HepG2 (cell line): ENCODE data around the gene COASY. TPM values are rescaled to one million over a fixed set of nuclear protein-coding genes. Genes with fewer than 3 reads are reported as not detected.

Source experiments
- GABPB1 ChIP-seq: IDR thresholded peaks from 2 replicates; pipeline ENCODE4 v1.6.1; 2016; ENCODE audit warnings: mild to moderate bottlenecking, missing genetic modification reagents, moderate library complexity, missing compliant biosample characterization
- HCFC1 ChIP-seq: fragments of 150-350 bp; IDR thresholded peaks from 2 replicates; pipeline ENCODE4 v1.6.1; 2014; ENCODE audit warnings: low read depth, low read length
- HES4 ChIP-seq: sonication (generic); formaldehyde crosslinking; IDR thresholded peaks from 2 replicates; pipeline ENCODE4 v1.9.0; 2021; ENCODE audit warnings: mild to moderate bottlenecking, missing genetic modification reagents, borderline replicate concordance
- HMGA1 ChIP-seq: sonication (generic); formaldehyde crosslinking; conservative IDR thresholded peaks from 2 replicates; pipeline ENCODE4 v1.4.0; 2020; ENCODE audit warnings: missing genetic modification reagents
- HOXA3 ChIP-seq: sonication (generic); formaldehyde crosslinking; IDR thresholded peaks from 2 replicates; pipeline ENCODE4 v1.5.0; 2020; ENCODE audit warnings: missing genetic modification reagents
- JARID2 ChIP-seq: sonication (generic); formaldehyde crosslinking; IDR thresholded peaks from 2 replicates; pipeline ENCODE4 v1.8.1; 2023; ENCODE audit warnings: missing genetic modification reagents, inconsistent platforms; ENCODE audit not compliant: insufficient replicate concordance
- KAT8 ChIP-seq: IDR thresholded peaks from 2 replicates; pipeline ENCODE4 v1.6.1; 2016; ENCODE audit warnings: missing genetic modification reagents, missing compliant biosample characterization
- KLF13 ChIP-seq: sonication (generic); formaldehyde crosslinking; IDR thresholded peaks from 2 replicates; pipeline ENCODE4 v1.4.0; 2020; ENCODE audit warnings: mild to moderate bottlenecking, missing genetic modification reagents
- MED1 ChIP-seq: sonication (generic); formaldehyde crosslinking; IDR thresholded peaks from 2 replicates; pipeline ENCODE4 v1.4.0; 2020; ENCODE audit warnings: missing genetic modification reagents
- POLR2A ChIP-seq, 2 experiments: IDR thresholded peaks; 2 replicates each; pipeline ENCODE4 v1.6.1; 2011; ENCODE audit warnings: low read depth in 2 of 2, low read length in 2 of 2, mild to moderate bottlenecking in 1 of 2, moderate library complexity in 1 of 2; ENCODE audit not compliant: insufficient read depth in 1 of 2
- POLR2G ChIP-seq: fragments of 200-400 bp; formaldehyde crosslinking; IDR thresholded peaks from 2 replicates; pipeline ENCODE4 v1.6.1; 2018; ENCODE audit warnings: mild to moderate bottlenecking, low read depth, low read length, moderate library complexity
- PRPF4 ChIP-seq: fragments of 200-400 bp; formaldehyde crosslinking; IDR thresholded peaks from 2 replicates; pipeline ENCODE4 v1.6.1; 2016; ENCODE audit warnings: low read length, low read depth; ENCODE audit not compliant: poor library complexity, severe bottlenecking
- RBFOX2 ChIP-seq: fragments of 200-400 bp; formaldehyde crosslinking; IDR thresholded peaks from 2 replicates; pipeline ENCODE4 v1.6.1; 2017; ENCODE audit warnings: low read depth, mild to moderate bottlenecking, low read length
- REXO4 ChIP-seq: sonication (generic); formaldehyde crosslinking; IDR thresholded peaks from 2 replicates; pipeline ENCODE4 v1.8.0; 2022; ENCODE audit warnings: missing genetic modification reagents, mild to moderate bottlenecking, borderline replicate concordance
- SKIL ChIP-seq: sonication (generic); formaldehyde crosslinking; IDR thresholded peaks from 2 replicates; pipeline ENCODE4 v1.8.0; 2022; ENCODE audit warnings: missing genetic modification reagents, mild to moderate bottlenecking, moderate library complexity, borderline replicate concordance
- SP2 ChIP-seq: sonication (generic); formaldehyde crosslinking; IDR thresholded peaks from 2 replicates; pipeline ENCODE4 v1.5.1; 2020; ENCODE audit warnings: mild to moderate bottlenecking, missing genetic modification reagents
- TCF7 ChIP-seq: sonication (generic); IDR thresholded peaks from 2 replicates; pipeline ENCODE4 v1.6.1; 2016; ENCODE audit warnings: antibody characterized with exemption, low read depth
- TRAFD1 ChIP-seq: sonication (generic); formaldehyde crosslinking; IDR thresholded peaks from 2 replicates; pipeline ENCODE4 v1.5.1; 2020; ENCODE audit warnings: missing genetic modification reagents, mild to moderate bottlenecking, borderline replicate concordance
- ZEB1 ChIP-seq: IDR thresholded peaks from 2 replicates; pipeline ENCODE4 v1.6.1; 2012; ENCODE audit warnings: mild to moderate bottlenecking, low read depth, inconsistent platforms; ENCODE audit not compliant: insufficient replicate concordance
- ZFX ChIP-seq: sonication (generic); formaldehyde crosslinking; IDR thresholded peaks from 2 replicates; pipeline ENCODE4 v1.4.0; 2020; ENCODE audit warnings: mild to moderate bottlenecking, low read depth, missing genetic modification reagents, moderate library complexity
- ZNF224 ChIP-seq: sonication (generic); formaldehyde crosslinking; IDR thresholded peaks from 2 replicates; pipeline ENCODE4 v1.5.0; 2020; ENCODE audit warnings: mild to moderate bottlenecking, missing genetic modification reagents
- ZNF225 ChIP-seq: sonication (generic); formaldehyde crosslinking; IDR thresholded peaks from 2 replicates; pipeline ENCODE4 v1.4.0; 2020; ENCODE audit warnings: mild to moderate bottlenecking, missing genetic modification reagents
- ZNF367 ChIP-seq: sonication (generic); formaldehyde crosslinking; IDR thresholded peaks from 2 replicates; pipeline ENCODE4 v1.4.0; 2020; ENCODE audit warnings: missing genetic modification reagents, borderline replicate concordance
- ZNF460 ChIP-seq: sonication (generic); formaldehyde crosslinking; IDR thresholded peaks from 2 replicates; pipeline ENCODE4 v1.5.1; 2020; ENCODE audit warnings: missing genetic modification reagents, mild to moderate bottlenecking, borderline replicate concordance
- ZNF652 ChIP-seq: IDR thresholded peaks from 2 replicates; pipeline ENCODE4 v1.6.1; 2016; ENCODE audit warnings: low read depth, borderline replicate concordance
- polyA plus RNA-seq, 8 experiments: library from polyadenylated mRNA; depleted of rRNA in 3 of 8; stranded (reverse) in 7 of 8; unstranded in 1 of 8; fragments of >200 nt; fragmentation: Illumina TruSeq in 4 of 8; extraction: Trizol in 4 of 8; gene quantifications; 2 replicates each; pipeline versions ENCODE4 v1.2.1 to v1.2.3, GENCODE V29; 2011 to 2016; ENCODE audit warnings: low read depth in 4 of 8, missing spikeins in 1 of 8, mixed read lengths in 1 of 8; ENCODE audit not compliant: insufficient read depth in 1 of 8
- total RNA-seq, 5 experiments: library from RNA; depleted of rRNA; stranded (reverse); fragments of >200 nt; fragmentation: Illumina TruSeq; extraction: Trizol; gene quantifications; 2 replicates each; pipeline ENCODE4 v1.2.3, GENCODE V29; 2016; ENCODE audit warnings: low read depth in 1 of 5
- TF ChIP-seq, protein P1 (sequence below): sonication (generic); formaldehyde crosslinking; IDR thresholded peaks from 2 replicates; pipeline ENCODE4 v1.9.0; 2021; ENCODE audit warnings: missing genetic modification reagents, borderline replicate concordance

Gene COASY
- total and polyA plus RNA-seq, 2 of the 13 experiments (the other 11 are each of a cell fraction or from before 2014, with no cell fraction given), result 90.7 to 125 TPM

GRCh38 chr17:42553161-42553818, 8.7 kb upstream of the COASY start (continued):
- peak; percentile 51 for TF ChIP-seq PRPF4
- no peak for TF ChIP-seq KLF13 (CRISPR knock-in tag)
- no peak for TF ChIP-seq ZNF224 (CRISPR knock-in tag)
- peak; percentile 57; the same call in 1 of the 2 replicates for TF ChIP-seq RBFOX2
- TF ChIP-seq, protein P1, sequence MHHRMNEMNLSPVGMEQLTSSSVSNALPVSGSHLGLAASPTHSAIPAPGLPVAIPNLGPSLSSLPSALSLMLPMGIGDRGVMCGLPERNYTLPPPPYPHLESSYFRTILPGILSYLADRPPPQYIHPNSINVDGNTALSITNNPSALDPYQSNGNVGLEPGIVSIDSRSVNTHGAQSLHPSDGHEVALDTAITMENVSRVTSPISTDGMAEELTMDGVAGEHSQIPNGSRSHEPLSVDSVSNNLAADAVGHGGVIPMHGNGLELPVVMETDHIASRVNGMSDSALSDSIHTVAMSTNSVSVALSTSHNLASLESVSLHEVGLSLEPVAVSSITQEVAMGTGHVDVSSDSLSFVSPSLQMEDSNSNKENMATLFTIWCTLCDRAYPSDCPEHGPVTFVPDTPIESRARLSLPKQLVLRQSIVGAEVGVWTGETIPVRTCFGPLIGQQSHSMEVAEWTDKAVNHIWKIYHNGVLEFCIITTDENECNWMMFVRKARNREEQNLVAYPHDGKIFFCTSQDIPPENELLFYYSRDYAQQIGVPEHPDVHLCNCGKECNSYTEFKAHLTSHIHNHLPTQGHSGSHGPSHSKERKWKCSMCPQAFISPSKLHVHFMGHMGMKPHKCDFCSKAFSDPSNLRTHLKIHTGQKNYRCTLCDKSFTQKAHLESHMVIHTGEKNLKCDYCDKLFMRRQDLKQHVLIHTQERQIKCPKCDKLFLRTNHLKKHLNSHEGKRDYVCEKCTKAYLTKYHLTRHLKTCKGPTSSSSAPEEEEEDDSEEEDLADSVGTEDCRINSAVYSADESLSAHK (CRISPR knock-in tag), result no peak
- no peak for TF ChIP-seq MED1
- no peak for TF ChIP-seq ZNF367 (CRISPR knock-in tag)
- no peak for TF ChIP-seq REXO4
- 0 out of 2 replicates have a peak, but pooled peaks have one; percentile 14 for TF ChIP-seq HES4
- no peak for TF ChIP-seq KAT8 (CRISPR knock-in tag)
- TF ChIP-seq TCF7, result no peak
- no peak for TF ChIP-seq ZNF225 (CRISPR knock-in tag)
- no peak for TF ChIP-seq ZNF652 (CRISPR knock-in tag)
- TF ChIP-seq SP2 (CRISPR knock-in tag), result no peak
- 0 out of 4 replicates have a peak, but pooled peaks of 1 of the 2 experiments have one; percentile 19 for TF ChIP-seq POLR2A (IDR thresholded peaks at IDR 0.05; ENCODE audit: insufficient read depth in 1 of 2, low read depth in 2 of 2, low read length in 2 of 2)
- TF ChIP-seq POLR2G, result no peak
- TF ChIP-seq GABPB1 (CRISPR knock-in tag), result no peak
- no peak for TF ChIP-seq ZEB1
- no peak for TF ChIP-seq ZNF460 (CRISPR knock-in tag)
- no peak for TF ChIP-seq JARID2 (CRISPR knock-in tag)
- TF ChIP-seq TRAFD1 (CRISPR knock-in tag), result no peak
- TF ChIP-seq SKIL (CRISPR knock-in tag), result 0 out of 2 replicates have a peak, but pooled peaks have one; percentile 9
- no peak for TF ChIP-seq HCFC1
- TF ChIP-seq HMGA1 (CRISPR knock-in tag), result no peak
- peak; percentile 40; the same call in 1 of the 2 replicates for TF ChIP-seq HOXA3
- TF ChIP-seq ZFX (CRISPR knock-in tag), result peak; percentile 51; the same call in 1 of the 2 replicates
